ENCODE data around the gene LINGO3. TPM values are rescaled to one million over a fixed set of nuclear protein-coding genes. Genes with fewer than 3 reads are reported as not detected.

The LINGO3 gene
- total and polyA plus RNA-seq, 2 of the 4 experiments (the other 2 are of a cell fraction) = not detected

DNA sequence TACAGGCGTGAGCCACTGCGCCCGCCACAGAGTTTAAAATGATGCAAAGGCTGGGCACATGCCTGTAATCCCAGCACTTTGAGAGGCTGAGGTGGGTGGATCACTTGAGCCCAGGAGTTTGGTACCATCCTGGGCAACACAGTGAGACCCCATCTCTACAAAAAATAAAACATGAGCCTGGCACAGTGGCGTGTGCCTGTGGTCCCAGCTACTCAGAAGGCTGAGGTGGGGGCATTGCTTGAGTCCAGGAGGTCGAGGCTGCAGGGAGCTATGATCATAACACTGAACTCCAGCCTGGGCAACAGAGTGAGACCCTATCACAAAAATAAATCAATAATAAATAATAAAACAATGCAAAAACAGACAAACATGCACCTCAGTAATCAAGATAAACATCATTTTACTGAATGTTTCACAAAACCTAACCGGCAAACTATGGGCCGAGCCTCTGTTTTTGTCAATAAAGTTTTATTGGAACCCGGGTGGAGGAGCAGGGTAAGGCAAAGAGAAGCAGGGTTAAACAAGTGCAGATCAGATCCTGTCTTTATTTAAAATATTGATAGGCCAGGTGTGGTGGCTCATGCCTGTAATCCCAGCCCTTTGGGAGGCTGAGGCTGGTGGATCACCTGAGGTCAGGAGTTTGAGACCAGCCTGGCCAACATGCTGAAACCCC is 24.0 kb downstream of the LINGO3 start:
- Histone ChIP-seq H2BK15ac (ENCODE audit: low read depth, low read length) (no peak overlapping the region), H2BK5ac (ENCODE audit: low read depth, low read length, poor library complexity, severe bottlenecking) (no peak overlapping the region), H2AK5ac (ENCODE audit: low read depth, low read length) (no peak overlapping the region), H3K9me3 (ENCODE audit: control insufficient read depth, insufficient read depth, low read length) (no peaks in the 10 kb centered on the region), H3K79me1 (ENCODE audit: low read depth in 1 of 2, low read length in 2 of 2) (no peaks in the 10 kb centered on the region), H3K14ac (replicated peaks; ENCODE audit: low read depth, low read length) (no peak overlapping the region), H3K4ac (ENCODE audit: low read depth, low read length) (no peak overlapping the region), H3K23ac (ENCODE audit: low read depth, low read length) (no peak overlapping the region), H3K4me3 (ENCODE audit: insufficient read depth, low read depth, low read length) (no peak overlapping the region), H3K9me1 (ENCODE audit: insufficient read depth, low read length) (no peaks in the 10 kb centered on the region), H4K20me1 (ENCODE audit: insufficient read depth, low read length) (peaks cover 6% of the 10 kb centered on the region), H3K56ac (ENCODE audit: extremely low read depth, insufficient read depth, low read length) (no peak overlapping the region), H3K27ac (ENCODE audit: insufficient read depth, low read length) (no peak overlapping the region), H3K18ac (ENCODE audit: low read depth, low read length) (no peak overlapping the region), H3K27me3 (ENCODE audit: control insufficient read depth, insufficient read depth, low read length) (peaks cover 27% of the 10 kb centered on the region), H3K4me2 (ENCODE audit: low read depth, low read length) (no peak overlapping the region), H2AFZ (replicated peaks; ENCODE audit: low read length, poor library complexity) (no peak overlapping the region), H4K8ac (ENCODE audit: low read depth in 2 of 2, low read length in 2 of 2) (no peak overlapping the region), H2BK120ac (ENCODE audit: low read depth, low read length) (no peak overlapping the region), H2BK20ac (ENCODE audit: low read depth, low read length) (no peak overlapping the region), H4K5ac (ENCODE audit: low read depth, low read length) (no peak overlapping the region), H3K9ac (ENCODE audit: low read depth, low read length) (no peak overlapping the region), H2AK9ac (replicated peaks; ENCODE audit: low read depth, low read length, poor library complexity) (no peak overlapping the region), H3K36me3 (ENCODE audit: control insufficient read depth, insufficient read depth, low read length) (no peaks in the 10 kb centered on the region), H3K4me1 (ENCODE audit: control insufficient read depth, insufficient read depth, low read length) (peaks cover 7% of the 10 kb centered on the region), H4K91ac (ENCODE audit: insufficient read depth, low read depth, low read length) (no peak overlapping the region)
- dilution Hi-C loops (cut with HindIII; ENCODE audit: low sequenced_read_pairs, unreplicated experiment) = no loop called here
- CTCF ChIA-PET = no interaction called here
- POLR2A ChIA-PET (ENCODE audit: unreplicated experiment) = no interaction called here
- WGBS, 2 experiments (ENCODE audit: extremely low coverage in 2 of 2, insufficient read length in 1 of 2) = 100% methylated on average over 2 of the region's 8 CpGs; no CpG with 5 or more reads in 1 of the 2 experiments
- intact Hi-C loops (cut with micrococcal nuclease) = no loop called here
- no peak for ATAC-seq (ENCODE audit: low read depth)
- DNase-seq = no peak
- no TSS peak for BruUV-seq (replicated peaks)
- no peak for TF ChIP-seq BHLHE40 (IDR thresholded peaks at IDR 0.05; ENCODE audit: low read depth, low read length)
- TF ChIP-seq, protein P1, sequence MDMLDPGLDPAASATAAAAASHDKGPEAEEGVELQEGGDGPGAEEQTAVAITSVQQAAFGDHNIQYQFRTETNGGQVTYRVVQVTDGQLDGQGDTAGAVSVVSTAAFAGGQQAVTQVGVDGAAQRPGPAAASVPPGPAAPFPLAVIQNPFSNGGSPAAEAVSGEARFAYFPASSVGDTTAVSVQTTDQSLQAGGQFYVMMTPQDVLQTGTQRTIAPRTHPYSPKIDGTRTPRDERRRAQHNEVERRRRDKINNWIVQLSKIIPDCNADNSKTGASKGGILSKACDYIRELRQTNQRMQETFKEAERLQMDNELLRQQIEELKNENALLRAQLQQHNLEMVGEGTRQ (IDR thresholded peaks at IDR 0.05; ENCODE audit: low read depth, low read length) = no peak
- no peak for TF ChIP-seq CTCF (conservative IDR thresholded peaks at IDR 0.05; ENCODE audit: low read depth, low read length)
- TF ChIP-seq RAD21 (IDR thresholded peaks at IDR 0.05; ENCODE audit: low read length) = no peak
- no peak for TF ChIP-seq MXI1 (IDR thresholded peaks at IDR 0.05; ENCODE audit: borderline replicate concordance, low read depth, low read length)
- TF ChIP-seq RFX5 (IDR thresholded peaks at IDR 0.05; ENCODE audit: low read depth, low read length) = no peak
- in situ Hi-C loops (cut with MboI; ENCODE audit: low sequenced_read_pairs) = no loop called here
